ENCODE measurements around the gene STOM.

Gene STOM

DNA sequence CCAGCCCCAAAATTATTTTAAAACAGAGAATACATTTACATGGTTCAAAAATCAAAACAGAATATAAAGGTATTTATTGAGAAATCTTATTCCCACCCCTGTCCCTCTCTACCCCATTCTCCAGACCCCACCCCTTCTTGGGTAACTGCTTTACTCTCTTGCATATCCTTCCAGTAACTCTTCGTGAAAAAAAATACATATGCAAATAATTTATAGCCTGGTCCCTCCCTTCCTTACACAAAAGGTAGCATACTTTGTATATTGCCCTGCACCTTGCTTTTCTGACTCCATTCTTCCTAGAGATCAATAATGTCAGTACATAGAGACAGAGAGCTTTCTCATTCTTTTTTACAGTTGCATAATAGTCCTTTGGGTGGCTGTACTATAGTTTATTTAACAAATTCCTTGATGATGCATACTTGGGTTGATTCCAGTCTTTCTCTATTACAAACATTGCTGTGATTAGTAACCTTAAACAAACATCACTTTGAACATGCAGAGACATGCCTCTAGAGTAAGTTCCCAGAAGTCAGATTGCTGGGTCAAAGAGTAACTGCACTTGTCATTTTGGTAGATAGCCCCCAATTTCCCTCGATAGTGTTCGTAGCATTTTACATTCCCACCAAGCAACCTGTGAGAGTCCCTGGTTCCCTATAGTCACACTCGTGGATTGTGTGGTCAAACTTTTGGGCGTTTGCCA is 47.9 kb downstream of the STOM start:
- Mint-ChIP-seq H3K36me3 (ENCODE audit: low read depth) (peaks cover 38% of the 10 kb centered on the region), H3K4me3 (no peak overlapping the region), H3K27ac (no peak overlapping the region), H3K9me3 (no peaks in the 10 kb centered on the region), H3K4me1 (peaks cover 5% of the 10 kb centered on the region), H3K27me3 (ENCODE audit: low read depth) (peaks cover 3% of the 10 kb centered on the region)
- TF ChIP-seq, protein P1, sequence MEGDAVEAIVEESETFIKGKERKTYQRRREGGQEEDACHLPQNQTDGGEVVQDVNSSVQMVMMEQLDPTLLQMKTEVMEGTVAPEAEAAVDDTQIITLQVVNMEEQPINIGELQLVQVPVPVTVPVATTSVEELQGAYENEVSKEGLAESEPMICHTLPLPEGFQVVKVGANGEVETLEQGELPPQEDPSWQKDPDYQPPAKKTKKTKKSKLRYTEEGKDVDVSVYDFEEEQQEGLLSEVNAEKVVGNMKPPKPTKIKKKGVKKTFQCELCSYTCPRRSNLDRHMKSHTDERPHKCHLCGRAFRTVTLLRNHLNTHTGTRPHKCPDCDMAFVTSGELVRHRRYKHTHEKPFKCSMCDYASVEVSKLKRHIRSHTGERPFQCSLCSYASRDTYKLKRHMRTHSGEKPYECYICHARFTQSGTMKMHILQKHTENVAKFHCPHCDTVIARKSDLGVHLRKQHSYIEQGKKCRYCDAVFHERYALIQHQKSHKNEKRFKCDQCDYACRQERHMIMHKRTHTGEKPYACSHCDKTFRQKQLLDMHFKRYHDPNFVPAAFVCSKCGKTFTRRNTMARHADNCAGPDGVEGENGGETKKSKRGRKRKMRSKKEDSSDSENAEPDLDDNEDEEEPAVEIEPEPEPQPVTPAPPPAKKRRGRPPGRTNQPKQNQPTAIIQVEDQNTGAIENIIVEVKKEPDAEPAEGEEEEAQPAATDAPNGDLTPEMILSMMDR (IDR thresholded peaks at IDR 0.05; ENCODE audit: unreplicated experiment in 3 of 3): no peak

DNA sequence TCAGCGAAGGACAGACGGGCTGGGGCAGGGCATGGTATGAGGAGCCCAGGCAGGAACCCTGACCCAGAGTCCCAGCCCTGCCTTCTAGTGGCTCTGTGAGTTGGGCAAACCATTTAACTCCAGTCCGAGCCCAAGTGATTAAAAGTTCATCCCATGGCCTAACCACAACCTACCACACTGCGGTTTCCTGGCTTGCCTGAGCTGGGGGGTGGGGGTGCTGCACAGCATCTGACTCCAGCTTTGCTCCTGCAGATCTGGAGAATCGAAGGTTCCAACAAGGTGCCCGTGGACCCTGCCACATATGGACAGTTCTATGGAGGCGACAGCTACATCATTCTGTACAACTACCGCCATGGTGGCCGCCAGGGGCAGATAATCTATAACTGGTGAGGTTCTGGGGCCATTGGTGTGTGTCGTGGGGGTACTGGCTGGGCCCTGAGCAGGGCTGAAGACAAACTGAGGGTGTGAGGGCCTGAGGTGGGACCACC is 49.0 kb downstream of the STOM start:
- Mint-ChIP-seq H3K4me3 (no peak overlapping the region), H3K36me3 (ENCODE audit: low read depth) (peaks cover 38% of the 10 kb centered on the region), H3K9me3 (no peaks in the 10 kb centered on the region), H3K27ac (no peak overlapping the region), H3K27me3 (ENCODE audit: low read depth) (peaks cover 3% of the 10 kb centered on the region), H3K4me1 (peaks cover 6% of the 10 kb centered on the region)
- TF ChIP-seq, protein P1 (IDR thresholded peaks at IDR 0.05; ENCODE audit: unreplicated experiment in 3 of 3): no peak

DNA sequence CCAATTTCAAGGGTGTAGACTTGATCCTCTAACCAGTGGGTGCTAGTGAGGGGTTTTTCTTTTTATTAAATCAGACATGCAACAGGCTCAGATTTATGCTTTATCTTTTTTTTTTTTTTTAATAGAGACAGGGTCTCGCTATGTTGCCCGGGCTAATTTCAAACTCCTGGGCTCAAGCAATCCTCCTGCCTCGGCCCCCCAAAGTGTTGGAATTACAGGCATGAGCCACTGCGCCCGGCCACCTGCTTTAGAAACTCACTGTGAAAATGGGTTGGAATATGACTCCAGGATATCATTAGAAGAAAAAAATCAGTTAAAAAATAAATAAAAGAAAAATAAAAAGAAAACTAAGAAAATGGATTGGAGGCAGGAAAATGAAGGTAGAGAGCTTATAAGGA is 50.7 kb downstream of the STOM start:
- Mint-ChIP-seq H3K9me3 (no peaks in the 10 kb centered on the region), H3K4me3 (no peak overlapping the region), H3K36me3 (ENCODE audit: low read depth) (peaks cover 27% of the 10 kb centered on the region), H3K4me1 (peaks cover 6% of the 10 kb centered on the region), H3K27ac (no peak overlapping the region), H3K27me3 (ENCODE audit: low read depth) (peaks cover 3% of the 10 kb centered on the region)
- TF ChIP-seq, protein P1 (IDR thresholded peaks at IDR 0.05; ENCODE audit: unreplicated experiment in 3 of 3): no peak

DNA sequence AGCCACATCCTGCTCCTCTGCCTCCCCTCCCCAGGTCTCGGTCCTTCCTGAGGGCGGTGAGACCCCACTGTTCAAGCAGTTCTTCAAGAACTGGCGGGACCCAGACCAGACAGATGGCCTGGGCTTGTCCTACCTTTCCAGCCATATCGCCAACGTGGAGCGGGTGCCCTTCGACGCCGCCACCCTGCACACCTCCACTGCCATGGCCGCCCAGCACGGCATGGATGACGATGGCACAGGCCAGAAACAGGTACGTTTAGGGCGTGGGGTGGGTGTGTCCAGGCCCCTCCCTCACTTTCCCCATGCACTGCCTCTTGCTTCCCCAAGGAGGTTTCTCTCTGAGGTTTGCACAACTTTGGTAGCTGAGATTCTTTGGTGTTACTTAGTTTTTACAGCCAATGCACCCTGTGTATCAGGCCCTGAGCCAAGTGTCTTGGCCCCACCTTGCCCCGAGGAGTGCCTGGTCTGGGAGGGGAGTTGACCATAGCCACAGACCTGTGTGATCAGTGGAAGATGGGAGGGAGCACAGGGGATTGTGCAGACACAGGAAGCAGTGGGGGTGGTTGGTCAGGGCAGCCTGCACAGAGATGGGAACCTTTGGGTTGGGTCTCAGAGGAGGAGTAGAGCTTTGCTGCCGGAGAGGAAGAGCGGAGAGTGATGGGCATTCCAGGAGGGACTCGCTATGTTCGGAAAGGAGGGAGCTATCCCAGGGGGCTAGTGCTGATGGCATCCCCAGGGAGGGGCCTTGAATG is 51.2 kb downstream of the STOM start:
- Mint-ChIP-seq H3K36me3 (ENCODE audit: low read depth) (peaks cover 31% of the 10 kb centered on the region), H3K9me3 (no peaks in the 10 kb centered on the region), H3K27ac (peak overlapping the region in 1 of 3 experiments; percentile 45)

DNA sequence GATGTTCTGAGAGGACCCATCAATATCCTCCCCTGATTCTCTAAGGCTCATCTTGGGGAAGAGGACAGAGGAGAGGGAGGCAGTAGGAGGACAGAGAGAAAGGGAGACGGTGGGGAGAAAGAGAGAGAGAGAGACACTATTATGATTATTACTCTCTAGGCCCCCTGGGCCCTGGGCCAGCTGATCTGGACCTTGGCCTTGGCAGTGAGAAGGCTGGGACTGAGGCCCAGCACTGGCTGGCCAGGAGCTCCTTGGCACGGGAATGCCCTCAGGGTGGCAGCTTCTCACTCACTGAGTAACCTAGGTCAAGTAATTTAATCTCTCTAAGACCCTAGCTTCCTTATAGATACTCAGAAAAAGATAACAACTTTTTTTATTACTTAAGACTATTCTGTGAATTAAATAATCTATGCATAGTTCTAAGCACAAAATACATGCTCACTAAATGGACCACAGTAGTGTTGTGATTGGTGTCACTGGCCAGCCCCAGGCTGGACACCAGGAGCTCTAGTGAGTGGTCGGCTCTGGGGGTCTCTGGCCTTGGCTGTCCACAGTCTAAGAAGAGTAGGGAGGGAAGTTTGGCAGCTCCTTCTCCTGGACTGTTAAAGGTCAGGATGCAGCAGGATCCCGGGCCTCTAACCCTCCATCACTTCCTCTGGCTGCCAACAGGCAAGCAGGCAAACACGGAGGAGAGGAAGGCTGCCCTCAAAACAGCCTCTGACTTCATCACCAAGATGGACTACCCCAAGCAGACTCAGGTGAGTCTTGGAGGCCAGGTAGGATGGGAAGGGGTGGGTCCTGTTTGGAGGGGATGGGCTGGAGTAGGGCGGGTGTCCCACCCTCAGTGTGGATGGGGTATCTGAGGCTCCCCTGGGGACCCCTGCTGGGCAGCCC is 52.1 kb downstream of the STOM start:
- Mint-ChIP-seq H3K4me3 (no peak overlapping the region), H3K4me1 (peaks cover 6% of the 10 kb centered on the region), H3K27ac (peak overlapping the region in 1 of 3 experiments; percentile 52), H3K9me3 (no peaks in the 10 kb centered on the region), H3K27me3 (ENCODE audit: low read depth) (peaks cover 3% of the 10 kb centered on the region), H3K36me3 (ENCODE audit: low read depth) (peaks cover 26% of the 10 kb centered on the region)
- TF ChIP-seq, protein P1 (IDR thresholded peaks at IDR 0.05; ENCODE audit: unreplicated experiment in 3 of 3): no peak

More for the DNA sequence above, 51.2 kb downstream of the STOM start:
- Mint-ChIP-seq H3K4me3 (no peak overlapping the region), H3K4me1 (peaks cover 6% of the 10 kb centered on the region), H3K27me3 (ENCODE audit: low read depth) (peaks cover 3% of the 10 kb centered on the region)
- TF ChIP-seq, protein P1 (IDR thresholded peaks at IDR 0.05; ENCODE audit: unreplicated experiment in 3 of 3): no peak

Measured in nephron (organoid).